HFFc6 (cell line): ENCODE results near the gene EHBP1L1. TPM values are rescaled to one million over a fixed set of nuclear protein-coding genes. Genes with fewer than 3 reads are reported as not detected.

ENCODE experiments used
- DNase-seq: peaks from one replicate; pipeline ENCODE4 v3.0.0-alpha.2; 2018
- H3K27ac Mint-ChIP-seq: 2 replicates; pipeline ENCODE4 v1.8.0; 2020; ENCODE audit warnings: mild to moderate bottlenecking, mixed read lengths
- H3K27me3 Mint-ChIP-seq: 2 replicates; pipeline ENCODE4 v1.8.0; 2021; ENCODE audit warnings: mild to moderate bottlenecking, moderate library complexity, mixed read lengths; ENCODE audit not compliant: insufficient read depth
- H3K36me3 Mint-ChIP-seq: 2 replicates; pipeline ENCODE4 v1.8.0; 2021; ENCODE audit warnings: low read depth, mixed read lengths
- H3K4me1 Mint-ChIP-seq: 2 replicates; pipeline ENCODE4 v1.8.0; 2020; ENCODE audit warnings: low read depth, mixed read lengths
- H3K4me3 Mint-ChIP-seq: 2 replicates; pipeline ENCODE4 v1.8.0; 2020; ENCODE audit warnings: mild to moderate bottlenecking, moderate library complexity, mixed read lengths
- H3K9me3 Mint-ChIP-seq: 2 replicates; pipeline ENCODE4 v1.8.0; 2020; ENCODE audit warnings: mild to moderate bottlenecking, mixed read lengths
- CTCF ChIP-seq: fragments of 200-600 bp; sonication (generic); IDR thresholded peaks from 2 replicates; pipeline ENCODE4 v1.5.0; 2021; ENCODE audit warnings: antibody characterized with exemption, mild to moderate bottlenecking
- total RNA-seq, 6 experiments: library from RNA; stranded (reverse); fragmentation: NEBNext Ultra II Directional; extraction: Animal tissue kit (Norgen Biotek cat#: 25700); gene quantifications; 2 replicates in 1 of 6; 3 replicates in 5 of 6; pipeline ENCODE4 v1.2.3, GENCODE V29; 2021

Gene EHBP1L1
- total RNA-seq, 6 experiments from 2014 or later = 47.5 to 69.3 (median 61.3) TPM

DNA sequence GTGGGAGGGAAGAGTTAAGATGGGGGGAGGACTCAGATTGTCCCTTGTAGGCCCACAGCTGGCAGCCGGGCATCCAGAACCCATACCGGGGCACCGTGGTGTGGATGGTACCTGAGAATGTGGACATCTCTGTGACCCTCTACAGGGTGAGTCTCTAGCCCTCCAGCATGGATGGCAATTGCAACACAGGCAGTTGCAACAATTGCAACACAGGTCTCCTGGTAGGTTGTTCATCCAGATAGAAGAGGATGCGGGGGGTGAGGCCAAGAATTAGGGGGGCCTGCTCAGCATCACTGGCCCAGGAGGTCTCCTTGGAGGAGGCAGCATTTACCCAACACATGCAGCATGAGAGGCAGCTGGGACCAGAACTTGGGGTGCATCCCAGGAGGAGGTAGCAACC, 3.4 kb downstream of the EHBP1L1 start:
- DNase-seq = no peak
- H3K27ac Mint-ChIP-seq = no peak overlapping the region
- peaks cover 8% of the 10 kb centered on the region for H3K27me3 Mint-ChIP-seq
- H3K4me3 Mint-ChIP-seq = no peak overlapping the region
- no peak for TF ChIP-seq CTCF
- peaks cover 35% of the 10 kb centered on the region for H3K4me1 Mint-ChIP-seq
- no peaks in the 10 kb centered on the region for H3K9me3 Mint-ChIP-seq
- H3K36me3 Mint-ChIP-seq = peaks cover 12% of the 10 kb centered on the region

- H3K4me1 Mint-ChIP-seq = peaks cover 28% of the 10 kb centered on the region
These were observed 4.3 kb downstream of the EHBP1L1 start for GRCh38 chr11:65580031-65580692.

DNA sequence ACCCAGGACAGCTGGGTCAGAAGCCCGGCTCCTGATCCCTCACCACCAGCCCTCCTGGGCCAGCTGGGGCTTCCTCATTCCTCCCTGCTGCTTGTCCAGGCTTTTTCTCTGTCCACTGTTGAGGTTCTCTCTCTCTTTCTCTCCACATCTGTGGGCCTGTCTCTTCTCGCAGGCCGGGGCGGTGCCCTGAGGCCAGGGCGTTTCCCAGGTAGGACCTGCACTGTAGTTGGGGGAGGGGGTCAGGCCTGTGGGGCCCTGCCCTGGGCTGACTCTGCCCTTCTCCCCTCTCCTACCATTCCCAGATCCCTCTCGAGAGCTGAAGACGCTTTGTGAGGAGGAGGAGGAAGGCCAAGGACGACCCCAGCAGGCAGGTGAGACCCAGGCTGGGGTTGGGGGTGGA, 4.9 kb downstream of the EHBP1L1 start:
- H3K9me3 Mint-ChIP-seq = no peaks in the 10 kb centered on the region
- DNase-seq = no peak
- no peak for TF ChIP-seq CTCF
- H3K27ac Mint-ChIP-seq = no peak overlapping the region
- peaks cover 23% of the 10 kb centered on the region for H3K4me1 Mint-ChIP-seq
- H3K27me3 Mint-ChIP-seq = peaks cover 2% of the 10 kb centered on the region
- peaks cover 16% of the 10 kb centered on the region for H3K36me3 Mint-ChIP-seq
- no peak overlapping the region for H3K4me3 Mint-ChIP-seq

More at GRCh38 chr11:65580031-65580692, 4.3 kb downstream of the EHBP1L1 start:
- Mint-ChIP-seq H3K9me3 (no peaks in the 10 kb centered on the region), H3K4me3 (no peak overlapping the region), H3K27me3 (peaks cover 2% of the 10 kb centered on the region), H3K36me3 (peaks cover 16% of the 10 kb centered on the region), H3K27ac (no peak overlapping the region)
- no peak for TF ChIP-seq CTCF
- DNase-seq = no peak

DNA sequence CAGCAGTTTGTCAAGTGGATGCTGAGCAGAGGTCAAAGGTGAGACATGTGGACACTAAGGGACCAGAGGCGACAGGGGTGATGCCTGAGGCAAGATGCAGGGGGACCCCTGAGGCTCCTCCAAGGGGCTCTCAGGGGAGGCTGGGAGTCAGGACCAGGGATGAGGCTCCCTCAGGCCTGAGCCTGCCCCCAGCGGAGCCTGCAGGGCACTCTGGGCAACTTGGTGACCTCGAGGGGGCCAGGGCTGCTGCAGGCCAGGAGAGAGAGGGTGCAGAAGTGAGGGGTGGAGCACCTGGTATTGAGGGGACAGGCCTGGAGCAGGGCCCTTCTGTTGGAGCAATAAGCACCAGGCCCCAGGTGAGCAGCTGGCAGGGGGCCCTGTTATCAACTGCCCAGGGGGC, 6.1 kb downstream of the EHBP1L1 start:
- Mint-ChIP-seq H3K4me1 (peaks cover 29% of the 10 kb centered on the region), H3K9me3 (no peaks in the 10 kb centered on the region), H3K36me3 (peaks cover 16% of the 10 kb centered on the region), H3K27me3 (peaks cover 2% of the 10 kb centered on the region), H3K4me3 (no peak overlapping the region; the same call in 1 of the 2 replicates), H3K27ac (no peak overlapping the region)
- TF ChIP-seq CTCF = no peak
- DNase-seq = no peak

GRCh38 chr11:65583589-65583988, 7.7 kb downstream of the EHBP1L1 start:
- no peaks in the 10 kb centered on the region; the same call in 1 of the 2 replicates for H3K27me3 Mint-ChIP-seq
- H3K36me3 Mint-ChIP-seq = peaks cover 16% of the 10 kb centered on the region
- no peak overlapping the region for H3K27ac Mint-ChIP-seq
- no peak for TF ChIP-seq CTCF
- H3K4me1 Mint-ChIP-seq = peaks cover 31% of the 10 kb centered on the region
- no peaks in the 10 kb centered on the region for H3K9me3 Mint-ChIP-seq
- H3K4me3 Mint-ChIP-seq = no peak overlapping the region
- DNase-seq = no peak
